ENCODE data around the gene ZFR.

- TF ChIP-seq EZH2phosphoT487 (IDR thresholded peaks at IDR 0.05; ENCODE audit: insufficient read depth, low read depth) (no peak), EZH2 (IDR thresholded peaks at IDR 0.05; ENCODE audit: insufficient read depth, poor library complexity, severe bottlenecking) (no peak)
Measured at GRCh38 chr5:32352685-32353084, 91.9 kb downstream of the ZFR start.
